Neural cell (in vitro differentiated cells): ENCODE measurements around the gene ADTRP. TPM values are rescaled to one million over a fixed set of nuclear protein-coding genes. Genes with fewer than 3 reads are reported as not detected.

ENCODE experiments used
- H2AFZ ChIP-seq: fragments of 200-600, 300-800 bp; sonication (generic), shearing (Covaris generic); 2 replicates; pipeline ENCODE4 v1.6.0; 2014; ENCODE audit warnings: low read depth, mild to moderate bottlenecking, antibody characterized with exemption, low read length, moderate library complexity
- H3F3A ChIP-seq: fragments of 200-600 bp; shearing (Covaris generic); 2 replicates; pipeline ENCODE4 v1.6.1; 2016; ENCODE audit warnings: mild to moderate bottlenecking, moderate library complexity, mixed read lengths, antibody characterized with exemption, low read length; ENCODE audit not compliant: insufficient read depth, poor library complexity, severe bottlenecking
- H3K27ac ChIP-seq: fragments of 200-600, 300-800 bp; sonication (generic), shearing (Covaris generic); 2 replicates; pipeline ENCODE4 v1.5.1; 2014; ENCODE audit warnings: mild to moderate bottlenecking, low read length, moderate library complexity
- H3K27me3 ChIP-seq: fragments of 300-800, 200-600 bp; sonication (generic), shearing (Covaris generic); 2 replicates; pipeline ENCODE4 v1.6.0; 2014; ENCODE audit warnings: mild to moderate bottlenecking, low read depth, low read length, moderate library complexity; ENCODE audit not compliant: insufficient read depth
- H3K36me3 ChIP-seq: fragments of 300-800, 200-600 bp; sonication (generic), shearing (Covaris generic); 2 replicates; pipeline ENCODE4 v1.5.1; 2014; ENCODE audit warnings: mild to moderate bottlenecking, antibody characterized with exemption, low read length, moderate library complexity; ENCODE audit not compliant: insufficient read depth
- H3K4me2 ChIP-seq: fragments of 300-800, 200-600 bp; sonication (generic), shearing (Covaris generic); 2 replicates; pipeline ENCODE4 v1.6.0; 2014; ENCODE audit warnings: mild to moderate bottlenecking, low read length
- H3K4me3 ChIP-seq: fragments of 300-800, 200-600 bp; sonication (generic), shearing (Covaris generic); 2 replicates; pipeline ENCODE4 v1.5.1; 2014; ENCODE audit warnings: mild to moderate bottlenecking, low read length, moderate library complexity
- H3K79me2 ChIP-seq: fragments of 200-600 bp; shearing (Covaris generic); replicated peaks from 2 replicates; pipeline ENCODE4 v1.6.0; 2014; ENCODE audit warnings: mild to moderate bottlenecking, low read length, moderate library complexity; ENCODE audit not compliant: insufficient read depth
- H3K9ac ChIP-seq: fragments of 300-800, 200-600 bp; sonication (generic), shearing (Covaris generic); 2 replicates; pipeline ENCODE4 v1.6.1; 2016; ENCODE audit warnings: mild to moderate bottlenecking, low read length, mixed read lengths
- H3K9me2 ChIP-seq: fragments of 200-600 bp; shearing (Covaris generic); 2 replicates; pipeline ENCODE4 v1.6.1; 2016; ENCODE audit warnings: mild to moderate bottlenecking, low read length, mixed read lengths; ENCODE audit not compliant: insufficient read depth
- H3K9me3 ChIP-seq: fragments of 200-600, 300-800 bp; sonication (generic), shearing (Covaris generic); 2 replicates; pipeline ENCODE4 v1.6.1; 2016; ENCODE audit warnings: mild to moderate bottlenecking, mixed run types, low read length, moderate library complexity, mixed read lengths
- H4K20me1 ChIP-seq: fragments of 200-600 bp; shearing (Covaris generic); 2 replicates; pipeline ENCODE4 v1.6.1; 2016; ENCODE audit warnings: mild to moderate bottlenecking, mixed run types; ENCODE audit not compliant: insufficient read depth
- CTCF ChIP-seq: fragments of 450-650 bp; IDR thresholded peaks from 2 replicates; pipeline ENCODE4 v1.5.1; 2014; ENCODE audit warnings: antibody characterized with exemption, mild to moderate bottlenecking, moderate library complexity; ENCODE audit not compliant: poor library complexity, severe bottlenecking
- EP300 ChIP-seq: fragments of 450-650 bp; conservative IDR thresholded peaks from 2 replicates; pipeline ENCODE4 v1.6.1; 2014; ENCODE audit warnings: antibody characterized with exemption, mild to moderate bottlenecking, moderate library complexity; ENCODE audit not compliant: poor library complexity, severe bottlenecking
- EZH2 ChIP-seq: fragments of 200-600, 300-800 bp; shearing (Covaris generic), sonication (generic); IDR thresholded peaks from 2 replicates; pipeline ENCODE4 v1.6.1; 2014; ENCODE audit warnings: antibody characterized with exemption, low read length, borderline replicate concordance, mild to moderate bottlenecking; ENCODE audit not compliant: insufficient read depth, poor library complexity, severe bottlenecking
- MXI1 ChIP-seq: fragments of 450-650 bp; conservative IDR thresholded peaks from 2 replicates; pipeline ENCODE4 v1.6.1; 2014; ENCODE audit warnings: antibody characterized with exemption, mild to moderate bottlenecking; ENCODE audit not compliant: poor library complexity, severe bottlenecking
- POLR2AphosphoS5 ChIP-seq: IDR thresholded peaks from 2 replicates; pipeline ENCODE4 v1.6.1; 2012
- RAD21 ChIP-seq: fragments of 450-650 bp; conservative IDR thresholded peaks from 2 replicates; pipeline ENCODE4 v1.6.1; 2014; ENCODE audit warnings: antibody characterized with exemption, mild to moderate bottlenecking, moderate library complexity
- REST ChIP-seq: IDR thresholded peaks from 2 replicates; pipeline ENCODE4 v1.6.1; 2012; ENCODE audit warnings: borderline replicate concordance
- SMC3 ChIP-seq: fragments of 450-650 bp; conservative IDR thresholded peaks from 2 replicates; pipeline ENCODE4 v1.6.1; 2014; ENCODE audit warnings: antibody characterized with exemption, mild to moderate bottlenecking, moderate library complexity; ENCODE audit not compliant: poor library complexity
- TAF1 ChIP-seq: IDR thresholded peaks from 2 replicates; pipeline ENCODE4 v1.6.1; 2012; ENCODE audit warnings: low read depth
- polyA plus RNA-seq: library from polyadenylated mRNA; depleted of rRNA; stranded (reverse); fragments of >200 nt; gene quantifications from 2 replicates; pipeline ENCODE4 v1.2.3, GENCODE V29; 2014

ADTRP gene
- polyA plus RNA-seq, 1 donor from 2014 or later: not detected

GRCh38 chr6:11738234-11738633 is 40.4 kb downstream of the ADTRP start:
- TF ChIP-seq EP300 (no peak), TAF1 (no peak), POLR2AphosphoS5 (no peak)
- Histone ChIP-seq H3K36me3 (no peaks in the 10 kb centered on the region), H3K9me2 (no peaks in the 10 kb centered on the region), H3K4me3 (no peak overlapping the region), H3K79me2 (no peaks in the 10 kb centered on the region), H3K9ac (no peak overlapping the region), H3K4me2 (no peak overlapping the region), H3K27ac (no peak overlapping the region), H4K20me1 (no peaks in the 10 kb centered on the region), H3K9me3 (no peaks in the 10 kb centered on the region), H3K27me3 (no peaks in the 10 kb centered on the region), H3F3A (no peaks in the 10 kb centered on the region), H2AFZ (no peak overlapping the region)

GRCh38 chr6:11736601-11737000 is 42.0 kb downstream of the ADTRP start:
- Histone ChIP-seq H3K9me2 (no peaks in the 10 kb centered on the region), H3K4me2 (no peak overlapping the region), H2AFZ (no peak overlapping the region), H3K27me3 (no peaks in the 10 kb centered on the region), H3K27ac (no peak overlapping the region), H3K4me3 (no peak overlapping the region), H4K20me1 (no peaks in the 10 kb centered on the region), H3K9me3 (no peaks in the 10 kb centered on the region), H3K36me3 (no peaks in the 10 kb centered on the region), H3K9ac (no peak overlapping the region), H3F3A (no peaks in the 10 kb centered on the region), H3K79me2 (no peaks in the 10 kb centered on the region)
- no peak for TF ChIP-seq EZH2
- TF ChIP-seq EP300: no peak
- no peak for TF ChIP-seq MXI1
- no peak for TF ChIP-seq TAF1
- no peak for TF ChIP-seq CTCF
- no peak for TF ChIP-seq REST
- TF ChIP-seq RAD21: no peak
- TF ChIP-seq SMC3: no peak
- no peak for TF ChIP-seq POLR2AphosphoS5
